Ectodermal cell (in vitro differentiated cells): ENCODE data around the gene TSGA10IP.

Experiments
- H3K27ac ChIP-seq: 2 replicates; pipeline ENCODE4 v1.7.0; 2013; ENCODE audit warnings: mild to moderate bottlenecking, low read depth, low read length; ENCODE audit not compliant: insufficient read depth, poor library complexity, severe bottlenecking
- H3K27me3 ChIP-seq: 2 replicates; pipeline ENCODE4 v1.7.0; 2013; ENCODE audit warnings: mild to moderate bottlenecking, low read length; ENCODE audit not compliant: insufficient read depth, control insufficient read depth, poor library complexity, severe bottlenecking
- H3K36me3 ChIP-seq: one replicate; pipeline ENCODE4 v1.7.0; 2013; ENCODE audit warnings: low read length; ENCODE audit not compliant: control insufficient read depth, insufficient read depth
- H3K4me1 ChIP-seq: one replicate; pipeline ENCODE4 v1.7.0; 2013; ENCODE audit warnings: low read length; ENCODE audit not compliant: control insufficient read depth, insufficient read depth
- H3K4me3 ChIP-seq: 2 replicates; pipeline ENCODE4 v1.7.0; 2013; ENCODE audit warnings: low read depth, low read length, control low read depth; ENCODE audit not compliant: insufficient read depth
- H3K9me3 ChIP-seq: 2 replicates; pipeline ENCODE4 v1.7.0; 2013; ENCODE audit warnings: mild to moderate bottlenecking, low read length, moderate library complexity; ENCODE audit not compliant: control insufficient read depth
- WGBS, 2 experiments: methylation state at CpG; one replicate each; pipeline ENCODE4 v1.1.7; 2013; ENCODE audit warnings: missing lambda C conversion rate in 2 of 2; 5-methylcytosine and 5-hydroxymethylcytosine counted together

The TSGA10IP gene

GRCh38 chr11:66004186-66004585 lies 58.9 kb downstream of the TSGA10IP start:
- no peaks in the 10 kb centered on the region for H3K9me3 ChIP-seq
- H3K36me3 ChIP-seq, result peaks cover 23% of the 10 kb centered on the region
- H3K27ac ChIP-seq, result no peak overlapping the region
- H3K27me3 ChIP-seq, result no peaks in the 10 kb centered on the region
- peaks cover 7% of the 10 kb centered on the region for H3K4me1 ChIP-seq
- 96 to 97% methylated on average over 4 of the region's 4 CpGs for WGBS, 2 experiments
- H3K4me3 ChIP-seq, result no peak overlapping the region

GRCh38 chr11:66006134-66006890 lies 61.0 kb downstream of the TSGA10IP start:
- Histone ChIP-seq H3K4me1 (peaks cover 7% of the 10 kb centered on the region), H3K27ac (no peak overlapping the region), H3K36me3 (peaks cover 16% of the 10 kb centered on the region), H3K27me3 (peaks cover 4% of the 10 kb centered on the region), H3K9me3 (no peaks in the 10 kb centered on the region), H3K4me3 (no peak overlapping the region)
- 85 to 86% methylated on average over 13 of the region's 13 CpGs for WGBS, 2 experiments

GRCh38 chr11:66006891-66007176 lies 61.6 kb downstream of the TSGA10IP start:
- H3K4me3 ChIP-seq, result no peak overlapping the region
- peaks cover 7% of the 10 kb centered on the region for H3K4me1 ChIP-seq
- WGBS, 2 experiments, result 78 to 81% methylated on average over 4 of the region's 4 CpGs
- H3K9me3 ChIP-seq, result no peaks in the 10 kb centered on the region
- peaks cover 9% of the 10 kb centered on the region for H3K27me3 ChIP-seq
- no peak overlapping the region for H3K27ac ChIP-seq
- H3K36me3 ChIP-seq, result peaks cover 16% of the 10 kb centered on the region

DNA sequence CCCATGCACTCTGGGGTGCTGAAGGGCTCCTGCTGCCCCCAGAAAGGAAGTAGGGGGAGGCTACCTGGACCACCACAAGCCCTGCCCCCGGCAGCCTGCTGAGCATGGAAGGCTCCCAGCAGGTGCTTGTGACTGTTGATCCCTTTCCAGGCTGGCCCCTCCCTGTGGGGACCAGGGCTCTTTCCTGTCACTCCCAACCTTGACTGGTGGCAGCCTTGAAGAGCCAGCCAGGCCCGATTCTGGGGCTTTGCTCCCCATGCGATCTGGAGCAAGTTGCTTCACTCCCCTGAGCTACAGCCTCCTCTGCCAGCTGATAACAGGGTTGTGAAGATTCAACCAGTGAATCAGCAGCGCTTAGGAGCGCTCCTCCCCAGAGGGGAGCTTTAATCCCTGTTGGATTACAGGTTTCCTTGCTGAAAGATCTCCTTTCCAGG lies 61.9 kb downstream of the TSGA10IP start:
- Histone ChIP-seq H3K9me3 (no peaks in the 10 kb centered on the region), H3K27ac (no peak overlapping the region), H3K4me1 (peaks cover 7% of the 10 kb centered on the region), H3K4me3 (no peak overlapping the region), H3K27me3 (peaks cover 13% of the 10 kb centered on the region), H3K36me3 (peaks cover 16% of the 10 kb centered on the region)
- 66 to 69% methylated on average over 5 of the region's 5 CpGs for whole genome bisulfite sequencing, 2 experiments

DNA sequence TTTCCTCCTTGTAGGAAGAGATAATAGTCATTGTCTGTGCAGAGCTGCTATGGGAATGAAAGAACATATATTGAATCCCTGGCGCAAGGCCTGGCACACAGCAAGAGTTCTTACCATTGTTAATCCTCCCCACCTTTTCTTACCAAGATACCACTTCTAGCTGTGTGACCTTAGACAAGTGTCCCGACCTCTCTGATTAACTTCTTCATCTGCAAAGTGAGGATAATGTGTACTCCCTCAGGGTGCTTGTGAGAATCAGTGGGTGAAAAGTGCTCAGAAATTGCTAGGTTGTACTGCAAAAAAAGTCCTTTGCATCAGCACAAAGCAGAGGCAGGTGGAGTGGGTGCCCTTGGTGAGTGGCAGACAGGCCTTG lies 62.8 kb downstream of the TSGA10IP start:
- H3K27ac ChIP-seq, result no peak overlapping the region
- peaks cover 16% of the 10 kb centered on the region for H3K36me3 ChIP-seq
- H3K9me3 ChIP-seq, result no peaks in the 10 kb centered on the region
- WGBS, 2 experiments, result 90 to 94% methylated on average over 2 of the region's 2 CpGs
- peaks cover 15% of the 10 kb centered on the region for H3K27me3 ChIP-seq
- peaks cover 8% of the 10 kb centered on the region for H3K4me1 ChIP-seq
- H3K4me3 ChIP-seq, result no peak overlapping the region

- peaks cover 16% of the 10 kb centered on the region for H3K36me3 ChIP-seq
- no peaks in the 10 kb centered on the region for H3K9me3 ChIP-seq
- H3K27me3 ChIP-seq, result peaks cover 15% of the 10 kb centered on the region
- peaks cover 13% of the 10 kb centered on the region for H3K4me1 ChIP-seq
- no peak overlapping the region for H3K27ac ChIP-seq
- no peak overlapping the region for H3K4me3 ChIP-seq
- WGBS, 2 experiments, result 68 to 72% methylated on average over 10 of the region's 10 CpGs
Measured at GRCh38 chr11:66008468-66009101, 63.3 kb downstream of the TSGA10IP start.
